ENCODE results near the gene TTYH2.

The TTYH2 gene

DNA sequence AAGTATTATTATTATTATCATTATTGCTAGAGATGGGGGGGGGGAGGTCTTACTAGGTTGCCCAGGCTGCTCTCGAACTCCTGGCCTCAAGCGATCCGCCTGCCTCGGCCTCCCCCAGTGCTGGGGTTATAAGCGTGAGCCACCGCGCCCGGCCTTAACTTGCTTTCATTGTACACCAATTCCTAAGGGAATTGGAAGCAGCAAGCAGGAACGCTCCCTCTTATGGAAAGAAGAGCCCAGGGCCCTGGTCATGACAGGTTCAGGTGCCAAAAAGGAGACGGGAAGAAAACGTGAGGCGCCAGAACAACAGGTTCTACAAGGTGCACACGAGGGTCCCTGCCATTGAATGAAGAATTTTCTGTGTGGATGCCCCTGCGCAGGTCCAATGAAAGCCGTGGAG, 10.4 kb upstream of the TTYH2 start:
- H3K27ac ChIP-seq: no peak overlapping the region
- in situ Hi-C loops (cut with HindIII; ENCODE audit: low pct_ligation_motif_present, low sequenced_read_pairs): no loop called here
- H3K36me3 ChIP-seq (replicated peaks): peaks cover 38% of the 10 kb centered on the region
- no peak for TF ChIP-seq CTCF (IDR thresholded peaks at IDR 0.05; ENCODE audit: low read depth, low read length, missing control alignments)
- DNase-seq: no peak
- peak overlapping the region; percentile 96 for H3K4me3 ChIP-seq (ENCODE audit: low read depth, low read length)
- peaks cover 11% of the 10 kb centered on the region for H3K27me3 ChIP-seq (replicated peaks)

- peak within 1 kb of the TSS; percentile 96 for H3K4me3 ChIP-seq (ENCODE audit: low read depth, low read length)
- peaks cover 45% of the 10 kb centered on the region for H3K36me3 ChIP-seq (replicated peaks)
- peak; percentile 98 for TF ChIP-seq CTCF (IDR thresholded peaks at IDR 0.05; ENCODE audit: low read depth, low read length, missing control alignments)
- peak within 1 kb of the TSS; percentile 86 for H3K27ac ChIP-seq
- DNase-seq: peak; percentile 97
- peaks cover 11% of the 10 kb centered on the region for H3K27me3 ChIP-seq (replicated peaks)
- in situ Hi-C loops (cut with HindIII; ENCODE audit: low pct_ligation_motif_present, low sequenced_read_pairs): no loop called here
Observed at GRCh38 chr17:74203439-74204240, 9.7 kb upstream of the TTYH2 start, which contains the start of gene RPL38. TSS of gene RPL38 (plus strand) at chr17:74203678. CDS start at chr17:74203956, 278 bp downstream.

DNA sequence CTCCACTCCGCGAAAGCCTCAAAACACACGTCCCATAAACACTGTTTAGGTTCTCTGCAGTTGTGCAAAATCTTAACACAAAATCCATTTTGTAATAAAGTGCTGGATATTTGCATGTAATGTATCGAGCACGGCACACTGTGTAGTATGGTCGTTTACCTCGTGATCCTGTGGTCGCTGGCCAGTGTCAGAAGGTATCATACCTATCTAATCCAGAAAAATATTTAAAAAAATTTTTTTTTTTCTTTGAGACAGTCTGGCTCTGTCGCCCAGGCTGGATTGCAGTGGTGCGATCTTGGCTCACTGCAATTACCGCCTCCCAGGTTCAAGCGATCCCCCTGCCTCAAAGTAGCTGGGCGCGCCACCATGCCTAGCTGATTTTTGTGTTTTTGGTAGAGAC, 8.9 kb upstream of the TTYH2 start:
- Histone ChIP-seq H3K36me3 (replicated peaks) (peaks cover 54% of the 10 kb centered on the region), H3K4me3 (ENCODE audit: low read depth, low read length) (peak overlapping the region; percentile 96), H3K27ac (peak overlapping the region; percentile 86), H3K27me3 (replicated peaks) (peaks cover 11% of the 10 kb centered on the region)
- no peak for DNase-seq
- no peak for TF ChIP-seq CTCF (IDR thresholded peaks at IDR 0.05; ENCODE audit: low read depth, low read length, missing control alignments)
- in situ Hi-C loops (cut with HindIII; ENCODE audit: low pct_ligation_motif_present, low sequenced_read_pairs): no loop called here

DNA sequence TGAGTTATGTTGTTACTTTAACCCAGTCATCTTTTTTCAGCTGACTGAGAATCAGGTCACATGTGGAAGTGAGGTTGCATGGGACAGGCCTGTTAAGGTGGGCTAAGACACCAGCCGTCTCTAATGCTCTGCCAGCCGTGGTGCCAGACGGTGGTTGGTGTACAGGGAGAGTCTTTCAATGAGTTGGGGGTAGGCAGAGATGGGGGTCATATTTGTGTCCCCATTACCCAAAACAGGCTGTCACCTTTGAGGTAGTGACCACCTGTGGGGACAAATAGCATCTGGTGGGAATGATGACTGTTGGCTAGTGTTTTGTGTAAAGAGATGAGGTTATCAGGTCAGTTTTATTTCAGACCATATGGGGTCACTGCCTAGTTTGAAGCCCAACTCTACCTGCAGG, 8.1 kb upstream of the TTYH2 start:
- peak overlapping the region; percentile 96 for H3K4me3 ChIP-seq (ENCODE audit: low read depth, low read length)
- DNase-seq: no peak
- H3K27ac ChIP-seq: peak overlapping the region; percentile 86
- H3K36me3 ChIP-seq (replicated peaks): peaks cover 62% of the 10 kb centered on the region
- in situ Hi-C loops (cut with HindIII; ENCODE audit: low pct_ligation_motif_present, low sequenced_read_pairs): no loop called here
- no peak for TF ChIP-seq CTCF (IDR thresholded peaks at IDR 0.05; ENCODE audit: low read depth, low read length, missing control alignments)
- H3K27me3 ChIP-seq (replicated peaks): peaks cover 9% of the 10 kb centered on the region

GRCh38 chr17:74206332-74206818, 7.0 kb upstream of the TTYH2 start:
- DNase-seq: no peak
- Histone ChIP-seq H3K4me3 (ENCODE audit: low read depth, low read length) (no peak overlapping the region), H3K27me3 (replicated peaks) (peaks cover 7% of the 10 kb centered on the region), H3K36me3 (replicated peaks) (peaks cover 71% of the 10 kb centered on the region), H3K27ac (no peak overlapping the region)
- in situ Hi-C loops (cut with HindIII; ENCODE audit: low pct_ligation_motif_present, low sequenced_read_pairs): no loop called here
- TF ChIP-seq CTCF (IDR thresholded peaks at IDR 0.05; ENCODE audit: low read depth, low read length, missing control alignments): no peak
